T-cell (primary cell): Measurements from ENCODE around the gene WDR77. TPM values are rescaled to one million over a fixed set of nuclear protein-coding genes. Genes with fewer than 3 reads are reported as not detected.

Experiments used
- ATAC-seq, 4 experiments: fragments of 200-7000 bp in 3 of 4; fragments of 150-1000 bp in 1 of 4; cut with Tn5 transposase; replicated peaks in 1 of 4; 1 replicate in 3 of 4; 2 replicates in 1 of 4; pipeline ENCODE4 v1.10.0; 2021; ENCODE audit warnings: moderate library complexity in 3 of 4, mild to moderate bottlenecking in 2 of 4, moderate number of reproducible peaks in 1 of 4
- CTCF ChIA-PET, 2 donors: fragments of 300-600 bp; sonication (Branson Sonifier 250); formaldehyde crosslinking; loops; one replicate each; lab custom pipeline; 2022; ENCODE audit warnings: antibody characterized with exemption in 2 of 2; lab: Charles Lee
- POLR2A ChIA-PET, 2 donors: fragments of 300-600 bp; sonication (Branson Sonifier 250); formaldehyde crosslinking; loops; one replicate each; lab custom pipeline; 2022; ENCODE audit warnings: antibody characterized with exemption in 2 of 2; lab: Charles Lee
- DNase-seq, 35 experiments: peaks; one replicate each; pipeline versions ENCODE4 v3.0.0 to v3.0.0-alpha.2; 2013 to 2023
- H3K27ac ChIP-seq: one replicate; pipeline ENCODE4 v1.5.1; 2013; ENCODE audit warnings: low read length
- H3K27me3 ChIP-seq, 2 experiments: replicated peaks in 1 of 2; 1 replicate in 1 of 2; 2 replicates in 1 of 2; pipeline versions ENCODE4 v1.6.1 to v1.7.0; 2013; ENCODE audit warnings: low read length in 1 of 2, mixed read lengths in 1 of 2; ENCODE audit not compliant: control insufficient read depth in 2 of 2, insufficient read depth in 2 of 2; ENCODE audit errors: extremely low read depth in 1 of 2
- H3K36me3 ChIP-seq, 2 donors: 1 replicate in 1 of 2; 2 replicates in 1 of 2; pipeline versions ENCODE4 v1.6.1 to v1.7.0; 2013; ENCODE audit warnings: low read length in 1 of 2; ENCODE audit not compliant: control insufficient read depth in 2 of 2, insufficient read depth in 1 of 2; ENCODE audit errors: extremely low read depth in 1 of 2
- H3K4me1 ChIP-seq, 2 experiments: 1 replicate in 1 of 2; 2 replicates in 1 of 2; pipeline versions ENCODE4 v1.6.1 to v1.7.0; 2013; ENCODE audit warnings: low read length in 2 of 2, mixed read lengths in 1 of 2; ENCODE audit not compliant: insufficient read depth in 2 of 2, control insufficient read depth in 1 of 2; ENCODE audit errors: extremely low read depth in 1 of 2
- H3K4me3 ChIP-seq, 2 donors: 1 replicate in 1 of 2; 2 replicates in 1 of 2; pipeline versions ENCODE4 v1.5.1 to v1.7.0; 2013; ENCODE audit warnings: mild to moderate bottlenecking in 2 of 2, low read length in 1 of 2, moderate library complexity in 1 of 2; ENCODE audit not compliant: control insufficient read depth in 1 of 2; ENCODE audit errors: extremely low read depth in 1 of 2
- H3K9me3 ChIP-seq: 2 replicates; pipeline ENCODE4 v1.7.0; 2013
- H3K27ac Mint-ChIP-seq, 2 donors: one replicate each; pipeline ENCODE4 v1.8.0; 2020 to 2021; ENCODE audit warnings: mild to moderate bottlenecking in 2 of 2, mixed read lengths in 2 of 2
- H3K27me3 Mint-ChIP-seq, 2 donors: one replicate each; pipeline ENCODE4 v1.8.0; 2021 to 2022; ENCODE audit warnings: mixed read lengths in 2 of 2
- H3K36me3 Mint-ChIP-seq: one replicate; pipeline ENCODE4 v1.8.0; 2021; ENCODE audit warnings: mixed read lengths
- H3K4me1 Mint-ChIP-seq, 3 donors: one replicate each; pipeline ENCODE4 v1.8.0; 2020 to 2022; ENCODE audit warnings: mixed read lengths in 3 of 3, mild to moderate bottlenecking in 1 of 3
- H3K4me3 Mint-ChIP-seq, 3 donors: one replicate each; pipeline ENCODE4 v1.8.0; 2020 to 2022; ENCODE audit warnings: mild to moderate bottlenecking in 3 of 3, mixed read lengths in 3 of 3, moderate library complexity in 3 of 3
- H3K9me3 Mint-ChIP-seq, 3 donors: one replicate each; pipeline ENCODE4 v1.8.0; 2020 to 2022; ENCODE audit warnings: mixed read lengths in 3 of 3
- WGBS: methylation state at CpG from one replicate; pipeline ENCODE4 v1.1.5; 2013; ENCODE audit warnings: missing lambda C conversion rate; ENCODE audit not compliant: insufficient coverage; 5-methylcytosine and 5-hydroxymethylcytosine counted together
- total RNA-seq, 35 experiments: library from RNA in 6 of 35; stranded (reverse) in 6 of 35; fragments of 120-200 nt in 1 of 35; gene quantifications; one replicate each; pipeline versions ENCODE4 v1.2.1 to v1.2.4 and lab custom pipeline; 2013 to 2026

Gene WDR77
- total RNA-seq, 5 donors from 2014 or later (not counting 1 experiment from before 2014, with no cell fraction given), result 22.5 to 40.1 (median 33.1) TPM

DNA sequence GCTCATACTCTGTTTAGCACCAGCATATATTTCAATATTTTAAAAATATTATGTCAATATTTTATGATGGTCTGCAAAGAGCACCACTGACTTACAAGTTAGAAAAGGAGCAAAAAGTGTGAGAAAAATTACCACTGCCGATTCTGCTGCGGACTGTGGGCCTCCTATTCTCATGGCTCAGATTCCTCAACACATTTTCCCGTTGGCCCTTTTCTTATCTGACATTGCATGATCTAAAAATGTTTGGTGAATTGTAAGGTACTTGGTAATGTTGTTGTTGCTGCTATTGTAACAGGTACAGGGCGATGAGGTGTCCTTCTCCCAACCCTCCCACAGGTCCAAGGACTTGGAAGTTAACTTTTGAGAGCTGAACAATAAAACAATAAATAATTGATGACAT lies 25.5 kb upstream of the WDR77 start:
- Mint-ChIP-seq H3K27ac (peak overlapping the region; percentile 84 to 95), H3K9me3 (peaks cover 0 to 5% (median 0%) of the 10 kb centered on the region in 3 donors), H3K4me1 (peaks cover 50 to 55% (median 53%) of the 10 kb centered on the region in 3 donors), H3K36me3 (peaks cover 18% of the 10 kb centered on the region), H3K4me3 (peak overlapping the region; percentile 83 to 91 (median 89)), H3K27me3 (no peaks in the 10 kb centered on the region)
- Histone ChIP-seq H3K4me1 (peaks cover 64 to 69% of the 10 kb centered on the region in 2 experiments), H3K36me3 (peaks cover 0 to 9% of the 10 kb centered on the region in 2 donors), H3K9me3 (no peaks in the 10 kb centered on the region), H3K27me3 (no peaks in the 10 kb centered on the region), H3K4me3 (peak overlapping the region; percentile 50 to 54), H3K27ac (peak overlapping the region; percentile 77)
- CTCF ChIA-PET, result interaction anchor here in 1 of 2 donors (1.2 to 3.3 kb wide), 2 partner anchors 26 to 33 kb away, joined by 4 to 32 read pairs; partner anchors contain the start of genes ATP5PB and WDR77
- DNase-seq (no peak), ATAC-seq (no peak)
- POLR2A ChIA-PET, result interaction anchor here in 1 of 2 donors (0.8 kb wide), 1 partner anchor 12 kb away, joined by 3 read pairs; no protein-coding TSS in a partner anchor
- no CpG with 5 or more reads among the region's 4 CpGs for WGBS

DNA sequence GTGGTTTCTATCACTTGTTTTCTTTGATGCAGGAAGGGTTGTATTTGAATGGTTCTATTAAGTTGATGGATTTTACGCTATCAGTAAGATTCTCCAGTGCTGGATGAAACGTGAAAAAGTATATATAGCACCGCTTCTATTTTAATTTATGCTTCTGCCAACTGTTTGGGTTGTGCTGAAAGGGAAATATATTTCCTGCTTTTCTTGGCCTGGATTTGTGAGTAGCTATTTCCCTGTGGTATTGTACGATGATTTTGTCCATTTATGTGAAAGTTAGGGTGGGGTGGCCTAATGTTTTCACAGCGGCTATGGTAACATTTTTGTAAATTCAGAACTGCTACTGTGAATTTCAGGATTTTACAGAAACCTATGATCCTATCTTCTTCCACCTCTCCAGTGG lies 25.1 kb upstream of the WDR77 start:
- peak overlapping the region; percentile 83 to 91 (median 89) for H3K4me3 Mint-ChIP-seq
- peaks cover 0 to 9% of the 10 kb centered on the region in 2 donors for H3K36me3 ChIP-seq
- ATAC-seq, result no peak
- no peaks in the 10 kb centered on the region for H3K27me3 Mint-ChIP-seq
- H3K36me3 Mint-ChIP-seq, result peaks cover 18% of the 10 kb centered on the region
- H3K4me1 ChIP-seq, result peaks cover 67 to 71% of the 10 kb centered on the region in 2 experiments
- H3K9me3 Mint-ChIP-seq, result peaks cover 0 to 5% (median 0%) of the 10 kb centered on the region in 3 donors
- no peak for DNase-seq
- 62% methylated on average over 3 of the region's 5 CpGs for WGBS
- H3K27ac ChIP-seq, result peak overlapping the region; percentile 77
- peaks cover 48 to 55% (median 53%) of the 10 kb centered on the region in 3 donors for H3K4me1 Mint-ChIP-seq
- H3K4me3 ChIP-seq, result peak overlapping the region; percentile 50 to 54
- H3K9me3 ChIP-seq, result no peaks in the 10 kb centered on the region
- peak overlapping the region; percentile 84 to 95 for H3K27ac Mint-ChIP-seq
- ChIA-PET CTCF (interaction anchor here in 1 of 2 donors (1.2 kb wide), 1 partner anchor 26 kb away, joined by 4 read pairs; the partner anchor contains the start of genes ATP5PB and WDR77), POLR2A (no interaction called here)
- H3K27me3 ChIP-seq, result no peaks in the 10 kb centered on the region

DNA sequence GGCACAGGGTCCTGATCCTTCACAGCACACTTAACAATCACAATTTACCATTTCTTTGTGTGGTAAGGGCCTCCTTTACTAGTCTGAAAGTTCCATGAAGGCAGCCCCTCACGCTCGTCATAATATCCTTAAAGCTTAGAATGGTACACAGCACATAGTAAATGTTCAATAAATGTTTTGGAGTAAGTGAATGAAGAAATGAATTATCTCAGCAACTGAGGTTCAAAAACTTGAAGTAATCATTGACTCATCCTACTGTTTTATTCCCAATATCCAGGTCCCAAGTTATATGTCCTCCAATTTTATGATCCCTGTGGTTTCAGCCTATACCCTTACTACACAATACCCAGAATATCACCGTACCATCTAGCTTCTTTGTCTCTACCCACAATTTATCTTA lies 22.5 kb upstream of the WDR77 start:
- no peaks in the 10 kb centered on the region for H3K27me3 Mint-ChIP-seq
- Histone ChIP-seq H3K36me3 (peaks cover 0 to 9% of the 10 kb centered on the region in 2 donors), H3K9me3 (no peaks in the 10 kb centered on the region), H3K4me3 (peak overlapping the region in 1 of 2 donors; percentile 15), H3K27me3 (no peaks in the 10 kb centered on the region), H3K27ac (peak overlapping the region; percentile 79), H3K4me1 (peaks cover 53 to 66% of the 10 kb centered on the region in 2 experiments)
- H3K9me3 Mint-ChIP-seq, result no peaks in the 10 kb centered on the region
- CTCF ChIA-PET, result interaction anchor here in 1 of 2 donors (0.9 to 1.4 kb wide), 3 partner anchors 34 to 852 kb away, joined by 3 to 4 read pairs (median 4); no protein-coding TSS in a partner anchor
- WGBS, result no CpG with 5 or more reads among the region's 3 CpGs
- H3K4me1 Mint-ChIP-seq, result peaks cover 28 to 30% (median 29%) of the 10 kb centered on the region in 3 donors
- POLR2A ChIA-PET, result interaction anchor here (0.6 to 1.1 kb wide), 5 partner anchors 18 to 284 kb away, joined by 4 to 5 read pairs (median 5); no protein-coding TSS in a partner anchor
- H3K4me3 Mint-ChIP-seq, result no peak overlapping the region
- peaks cover 8% of the 10 kb centered on the region for H3K36me3 Mint-ChIP-seq
- no peak for ATAC-seq
- no peak overlapping the region for H3K27ac Mint-ChIP-seq
- no peak for DNase-seq

DNA sequence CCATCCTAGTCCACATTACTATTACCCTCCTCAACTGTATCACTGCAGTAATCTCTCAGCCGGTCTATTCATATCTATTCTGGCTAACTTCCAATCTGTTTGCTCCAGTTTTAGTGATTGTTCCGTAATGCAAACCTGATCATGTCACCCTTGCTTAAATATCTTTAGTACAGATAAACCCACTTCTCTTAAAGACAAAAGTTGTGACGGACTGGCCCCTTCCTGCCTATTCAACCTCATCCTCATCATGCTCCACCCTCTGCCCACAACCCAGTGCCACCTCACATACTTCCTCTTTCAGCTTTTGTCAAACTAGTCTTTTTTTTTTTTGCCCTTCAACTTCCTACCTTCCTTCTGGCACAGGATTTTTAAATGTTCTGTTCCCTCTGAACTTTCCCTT lies 22.0 kb upstream of the WDR77 start:
- peaks cover 0 to 9% of the 10 kb centered on the region in 2 donors for H3K36me3 ChIP-seq
- Mint-ChIP-seq H3K4me3 (no peak overlapping the region), H3K4me1 (peaks cover 22 to 24% (median 24%) of the 10 kb centered on the region in 3 donors), H3K36me3 (peaks cover 8% of the 10 kb centered on the region), H3K27ac (no peak overlapping the region), H3K27me3 (no peaks in the 10 kb centered on the region), H3K9me3 (no peaks in the 10 kb centered on the region)
- no peaks in the 10 kb centered on the region for H3K27me3 ChIP-seq
- POLR2A ChIA-PET, result interaction anchor here (0.5 to 1.1 kb wide), 8 partner anchors 18 to 284 kb away, joined by 3 to 5 read pairs (median 4); partner anchors contain the start of gene INKA2 (in 1 of the 2)
- DNase-seq (peak; percentile 42 to 88 (median 77)), ATAC-seq (peak; percentile 94 to 97 (median 96))
- H3K9me3 ChIP-seq, result no peaks in the 10 kb centered on the region
- CTCF ChIA-PET, result interaction anchor here (0.5 to 1.4 kb wide), 3 partner anchors 33 to 851 kb away, joined by 3 to 4 read pairs (median 3); no protein-coding TSS in a partner anchor
- peak overlapping the region; percentile 79 for H3K27ac ChIP-seq
- H3K4me1 ChIP-seq, result peaks cover 47 to 61% of the 10 kb centered on the region in 2 experiments
- WGBS, result 0% methylated on average over 3 of the region's 3 CpGs
- H3K4me3 ChIP-seq, result peak overlapping the region; percentile 15

DNA sequence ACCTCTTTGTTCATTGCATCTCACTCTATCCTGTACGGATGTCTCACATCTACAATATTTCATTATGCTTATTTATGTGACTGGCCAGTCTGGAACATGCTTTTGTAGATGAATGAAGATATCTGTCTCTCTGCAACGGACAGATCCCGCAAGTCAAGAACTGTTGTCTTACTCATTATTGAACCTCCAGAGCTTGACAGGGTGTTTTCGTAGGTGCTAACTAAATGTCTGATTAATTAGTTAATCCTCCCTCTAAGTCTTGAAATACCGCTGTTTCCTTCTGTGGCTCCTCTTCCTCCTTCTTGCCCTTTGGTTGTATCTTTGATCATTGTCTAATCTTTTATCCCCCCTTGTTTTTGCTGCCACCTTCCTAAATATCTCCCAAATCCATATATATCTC lies 21.5 kb upstream of the WDR77 start:
- WGBS, result 29% methylated on average over 1 of the region's 5 CpGs
- peak in 3 of 4 experiments; percentile 15 to 16 (median 15) for ATAC-seq
- CTCF ChIA-PET, result interaction anchor here (0.5 to 1.4 kb wide), 3 partner anchors 33 to 851 kb away, joined by 3 to 4 read pairs (median 3); no protein-coding TSS in a partner anchor

DNA sequence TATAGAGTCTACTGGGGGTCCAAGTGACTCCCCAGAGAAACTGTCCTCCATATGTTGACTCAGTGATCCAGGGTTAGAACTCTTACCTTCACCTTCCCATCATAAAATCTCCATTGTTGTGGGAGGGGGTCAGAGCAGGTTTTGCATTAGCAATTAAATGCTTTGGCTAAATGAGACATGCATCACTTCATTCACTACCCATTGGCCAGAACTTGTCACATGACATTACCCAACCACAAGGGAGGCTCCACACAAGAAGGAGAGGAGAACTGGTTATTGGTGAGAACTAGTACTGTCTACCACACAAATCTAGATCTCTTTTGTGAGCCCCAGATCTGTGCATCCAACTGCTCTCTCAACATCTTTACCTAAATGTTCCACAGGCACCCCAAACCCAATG lies 20.5 kb upstream of the WDR77 start:
- Histone ChIP-seq H3K36me3 (peaks cover 0 to 9% of the 10 kb centered on the region in 2 donors), H3K4me1 (peaks cover 39 to 49% of the 10 kb centered on the region in 2 experiments), H3K27ac (peak overlapping the region; percentile 79), H3K9me3 (no peaks in the 10 kb centered on the region), H3K27me3 (no peaks in the 10 kb centered on the region), H3K4me3 (no peak overlapping the region)
- ATAC-seq (no peak), DNase-seq (no peak)
- H3K4me3 Mint-ChIP-seq, result no peak overlapping the region
- POLR2A ChIA-PET, result interaction anchor here in 1 of 2 donors (0.7 kb wide), 1 partner anchor 31 kb away, joined by 3 read pairs; no protein-coding TSS in a partner anchor
- H3K27me3 Mint-ChIP-seq, result no peaks in the 10 kb centered on the region
- CTCF ChIA-PET, result interaction anchor here in 1 of 2 donors (1.0 kb wide), 1 partner anchor 38 kb away, joined by 6 read pairs; no protein-coding TSS in a partner anchor
- H3K4me1 Mint-ChIP-seq, result peaks cover 12 to 21% (median 17%) of the 10 kb centered on the region in 3 donors
- H3K9me3 Mint-ChIP-seq, result no peaks in the 10 kb centered on the region
- H3K27ac Mint-ChIP-seq, result no peak overlapping the region
- H3K36me3 Mint-ChIP-seq, result peaks cover 15% of the 10 kb centered on the region

More for the DNA sequence above, 21.5 kb upstream of the WDR77 start:
- Histone ChIP-seq H3K4me1 (peaks cover 43 to 58% of the 10 kb centered on the region in 2 experiments), H3K4me3 (peak overlapping the region; percentile 5 to 15), H3K27ac (peak overlapping the region; percentile 79), H3K27me3 (no peaks in the 10 kb centered on the region), H3K9me3 (no peaks in the 10 kb centered on the region), H3K36me3 (peaks cover 0 to 9% of the 10 kb centered on the region in 2 donors)
- no peak overlapping the region for H3K4me3 Mint-ChIP-seq
- no peak overlapping the region for H3K27ac Mint-ChIP-seq
- POLR2A ChIA-PET, result interaction anchor here (0.5 to 1.1 kb wide), 7 partner anchors 17 to 285 kb away, joined by 3 to 5 read pairs (median 4); partner anchors contain the start of gene INKA2 (in 1 of the 2)
- no peaks in the 10 kb centered on the region for H3K9me3 Mint-ChIP-seq
- H3K4me1 Mint-ChIP-seq, result peaks cover 18 to 20% (median 19%) of the 10 kb centered on the region in 3 donors
- peak in 1 of 35 experiments; percentile 19 for DNase-seq
- peaks cover 8% of the 10 kb centered on the region for H3K36me3 Mint-ChIP-seq
- H3K27me3 Mint-ChIP-seq, result no peaks in the 10 kb centered on the region
